ENCODE measurements around the gene TELO2.

Gene TELO2

DNA sequence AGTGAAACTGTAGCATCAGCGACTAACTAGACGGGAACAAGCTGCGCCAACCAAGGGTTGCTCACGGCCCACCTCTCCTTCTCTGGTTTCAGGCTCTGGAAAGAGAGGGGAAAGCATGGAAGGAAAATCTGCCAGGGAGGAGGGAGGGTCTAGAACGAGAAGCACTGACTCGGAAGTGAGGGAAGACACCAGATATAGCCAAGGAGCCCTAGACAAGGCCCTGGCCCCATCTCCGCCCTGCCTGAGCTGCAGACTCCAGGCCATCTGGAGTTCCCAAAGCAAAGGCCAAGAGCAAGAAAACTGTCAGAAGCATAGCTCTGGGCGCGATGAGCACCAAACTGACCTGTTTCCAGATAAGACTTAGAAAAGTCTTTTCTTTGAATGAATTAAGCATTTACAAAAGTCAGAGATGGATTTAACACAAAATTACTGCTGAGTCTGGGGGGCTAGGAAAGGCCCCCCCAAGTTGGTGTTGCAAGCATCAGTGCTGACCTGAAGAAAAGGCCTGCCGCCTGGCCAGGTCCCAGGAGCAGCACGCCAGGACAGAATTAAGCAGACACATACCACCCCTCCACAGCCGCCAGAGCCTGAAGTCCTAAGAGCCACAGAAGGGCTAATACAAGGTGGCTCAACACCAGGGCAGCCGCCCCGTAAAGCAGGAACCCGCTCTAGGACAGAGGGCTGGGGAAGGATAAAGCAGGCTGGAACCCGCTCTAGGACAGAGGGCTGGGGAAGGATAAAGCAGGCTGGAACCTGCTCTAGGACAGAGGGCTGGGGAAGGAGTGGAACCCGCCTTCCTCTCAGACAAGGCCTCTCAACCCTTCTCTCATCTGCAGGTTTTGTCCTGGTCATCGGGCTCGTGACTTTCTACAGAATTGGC, 61.0 kb downstream of the TELO2 start:
- no peak overlapping the region for H3K4me3 ChIP-seq (ENCODE audit: low read depth, low read length)
- TF ChIP-seq, protein P1, sequence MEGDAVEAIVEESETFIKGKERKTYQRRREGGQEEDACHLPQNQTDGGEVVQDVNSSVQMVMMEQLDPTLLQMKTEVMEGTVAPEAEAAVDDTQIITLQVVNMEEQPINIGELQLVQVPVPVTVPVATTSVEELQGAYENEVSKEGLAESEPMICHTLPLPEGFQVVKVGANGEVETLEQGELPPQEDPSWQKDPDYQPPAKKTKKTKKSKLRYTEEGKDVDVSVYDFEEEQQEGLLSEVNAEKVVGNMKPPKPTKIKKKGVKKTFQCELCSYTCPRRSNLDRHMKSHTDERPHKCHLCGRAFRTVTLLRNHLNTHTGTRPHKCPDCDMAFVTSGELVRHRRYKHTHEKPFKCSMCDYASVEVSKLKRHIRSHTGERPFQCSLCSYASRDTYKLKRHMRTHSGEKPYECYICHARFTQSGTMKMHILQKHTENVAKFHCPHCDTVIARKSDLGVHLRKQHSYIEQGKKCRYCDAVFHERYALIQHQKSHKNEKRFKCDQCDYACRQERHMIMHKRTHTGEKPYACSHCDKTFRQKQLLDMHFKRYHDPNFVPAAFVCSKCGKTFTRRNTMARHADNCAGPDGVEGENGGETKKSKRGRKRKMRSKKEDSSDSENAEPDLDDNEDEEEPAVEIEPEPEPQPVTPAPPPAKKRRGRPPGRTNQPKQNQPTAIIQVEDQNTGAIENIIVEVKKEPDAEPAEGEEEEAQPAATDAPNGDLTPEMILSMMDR (conservative IDR thresholded peaks at IDR 0.05; ENCODE audit: low read depth, low read length), result no peak
- no peak for DNase-seq (ENCODE audit: low read depth)

DNA sequence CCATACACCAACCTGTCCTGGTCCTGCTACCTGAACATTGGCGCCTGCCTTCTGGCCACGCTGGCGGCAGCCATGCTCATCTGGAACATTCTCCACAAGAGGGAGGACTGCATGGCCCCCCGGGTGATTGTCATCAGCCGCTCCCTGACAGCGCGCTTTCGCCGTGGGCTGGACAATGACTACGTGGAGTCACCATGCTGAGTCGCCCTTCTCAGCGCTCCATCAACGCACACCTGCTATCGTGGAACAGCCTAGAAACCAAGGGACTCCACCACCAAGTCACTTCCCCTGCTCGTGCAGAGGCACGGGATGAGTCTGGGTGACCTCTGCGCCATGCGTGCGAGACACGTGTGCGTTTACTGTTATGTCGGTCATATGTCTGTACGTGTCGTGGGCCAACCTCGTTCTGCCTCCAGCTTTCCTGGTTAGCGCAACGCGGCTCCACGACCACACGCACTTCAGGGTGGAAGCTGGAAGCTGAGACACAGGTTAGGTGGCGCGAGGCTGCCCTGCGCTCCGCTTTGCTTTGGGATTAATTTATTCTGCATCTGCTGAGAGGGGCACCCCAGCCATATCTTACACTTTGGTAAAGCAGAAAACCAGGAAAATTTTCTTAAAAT, 61.8 kb downstream of the TELO2 start:
- DNase-seq (ENCODE audit: low read depth), result no peak
- no peak overlapping the region for H3K4me3 ChIP-seq (ENCODE audit: low read depth, low read length)
- TF ChIP-seq, protein P1 (conservative IDR thresholded peaks at IDR 0.05; ENCODE audit: low read depth, low read length), result no peak

DNA sequence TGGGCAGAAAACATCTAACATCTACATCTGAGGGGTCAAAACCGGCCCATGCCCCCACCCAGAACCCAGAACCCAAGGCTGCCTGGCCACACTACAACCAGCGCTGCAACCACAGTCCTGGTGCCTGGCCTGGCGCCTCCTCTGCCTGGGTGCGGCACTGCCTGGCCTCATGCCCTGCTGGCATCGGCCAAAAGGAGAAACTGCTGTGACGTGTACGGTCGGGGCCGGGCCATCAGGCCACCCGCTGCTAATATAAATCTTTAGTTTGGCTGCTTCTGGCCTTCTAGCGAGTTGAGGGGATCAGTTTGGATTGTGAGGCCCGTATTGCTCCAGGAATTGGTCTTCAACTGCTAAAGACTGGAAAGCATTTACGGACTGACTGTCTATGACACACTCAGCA, 63.1 kb downstream of the TELO2 start:
- TF ChIP-seq, protein P1 (conservative IDR thresholded peaks at IDR 0.05; ENCODE audit: low read depth, low read length), result peak; percentile 18
- no peak overlapping the region for H3K4me3 ChIP-seq (ENCODE audit: low read depth, low read length)

DNA sequence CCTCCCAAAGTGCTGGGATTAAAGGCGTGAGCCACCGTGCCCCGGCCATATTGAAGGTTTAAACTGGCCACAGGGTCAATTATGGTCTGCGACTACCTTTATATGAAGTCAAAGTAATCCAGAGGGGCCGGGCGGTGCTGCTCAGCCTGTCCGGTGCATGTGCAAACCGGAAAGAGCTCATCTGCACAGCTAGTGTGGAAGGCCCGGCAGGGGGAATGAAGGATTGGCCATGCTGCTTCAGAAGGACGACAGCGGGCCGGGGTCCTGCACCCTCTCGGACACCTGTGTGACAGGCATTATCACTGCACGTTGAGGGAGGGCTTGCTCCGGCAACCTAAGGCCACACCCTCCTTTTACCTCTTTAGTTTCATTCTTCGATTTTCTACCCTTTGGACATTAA, 63.9 kb downstream of the TELO2 start:
- TF ChIP-seq, protein P1 (conservative IDR thresholded peaks at IDR 0.05; ENCODE audit: low read depth, low read length), result no peak
- H3K4me3 ChIP-seq (ENCODE audit: low read depth, low read length), result no peak overlapping the region
- no peak for DNase-seq (ENCODE audit: low read depth)

More for the DNA sequence above, 63.1 kb downstream of the TELO2 start:
- peak; percentile 51 for DNase-seq (ENCODE audit: low read depth)

DNA sequence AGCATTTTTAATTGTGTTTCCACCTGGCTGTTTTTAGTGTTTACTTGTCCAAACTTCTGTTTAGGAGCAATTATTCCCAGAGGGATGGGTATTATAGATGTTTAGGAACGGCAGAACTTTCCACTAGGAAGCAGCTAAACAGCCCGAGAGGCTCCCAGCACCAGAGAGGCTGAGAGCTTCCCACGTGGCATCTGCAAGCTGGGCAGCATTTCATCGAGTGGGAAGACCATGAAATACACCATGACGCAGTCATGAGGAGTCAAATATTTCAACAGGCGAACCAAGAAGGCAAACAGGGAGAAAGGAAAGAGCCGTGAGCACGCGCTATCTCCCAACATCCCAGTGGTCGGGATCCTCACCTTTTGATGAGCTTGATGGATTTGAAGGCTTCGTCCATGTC, 64.4 kb downstream of the TELO2 start:
- no peak for DNase-seq (ENCODE audit: low read depth)
- no peak overlapping the region for H3K4me3 ChIP-seq (ENCODE audit: low read depth, low read length)
- TF ChIP-seq, protein P1 (conservative IDR thresholded peaks at IDR 0.05; ENCODE audit: low read depth, low read length), result no peak

DNA sequence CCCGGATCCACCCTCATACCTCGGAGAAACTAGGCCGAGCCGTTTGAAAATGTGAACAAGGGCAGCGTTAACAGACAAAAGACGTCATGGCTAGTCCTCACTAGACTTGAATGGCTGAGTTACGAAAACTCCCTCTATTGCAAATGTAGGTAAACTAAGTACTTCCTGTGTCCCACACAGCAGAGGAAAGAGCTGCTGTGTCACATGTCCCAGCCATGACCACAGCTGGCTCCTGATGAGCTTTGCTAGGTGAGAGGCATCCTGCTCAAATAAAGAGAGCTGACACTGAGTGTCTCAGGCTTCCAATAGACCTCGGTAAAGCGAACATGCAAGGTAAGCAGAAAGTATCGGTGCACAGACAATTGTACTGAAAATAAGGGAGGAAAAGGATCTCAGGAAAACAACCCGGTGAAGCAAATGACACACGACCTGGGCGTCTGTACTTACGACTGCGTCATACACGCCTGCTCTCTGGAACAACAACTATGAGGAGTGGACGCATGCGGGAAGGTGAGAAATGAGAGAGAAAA, 66.4 kb downstream of the TELO2 start:
- DNase-seq (ENCODE audit: low read depth), result no peak
- TF ChIP-seq, protein P1 (conservative IDR thresholded peaks at IDR 0.05; ENCODE audit: low read depth, low read length), result no peak
- no peak overlapping the region for H3K4me3 ChIP-seq (ENCODE audit: low read depth, low read length)

Data from choroid plexus epithelial cell (primary cell).